Measurements from ENCODE around the gene LHB.

LHB gene

GRCh38 chr19:48986211-48986610 lies 30.7 kb downstream of the LHB start:
- in situ Hi-C loops (cut with MboI; ENCODE audit: low sequenced_read_pairs), result no loop called here

- in situ Hi-C loops (cut with MboI; ENCODE audit: low sequenced_read_pairs), result no loop called here
Observed at GRCh38 chr19:48985711-48986110, 31.2 kb downstream of the LHB start.

DNA sequence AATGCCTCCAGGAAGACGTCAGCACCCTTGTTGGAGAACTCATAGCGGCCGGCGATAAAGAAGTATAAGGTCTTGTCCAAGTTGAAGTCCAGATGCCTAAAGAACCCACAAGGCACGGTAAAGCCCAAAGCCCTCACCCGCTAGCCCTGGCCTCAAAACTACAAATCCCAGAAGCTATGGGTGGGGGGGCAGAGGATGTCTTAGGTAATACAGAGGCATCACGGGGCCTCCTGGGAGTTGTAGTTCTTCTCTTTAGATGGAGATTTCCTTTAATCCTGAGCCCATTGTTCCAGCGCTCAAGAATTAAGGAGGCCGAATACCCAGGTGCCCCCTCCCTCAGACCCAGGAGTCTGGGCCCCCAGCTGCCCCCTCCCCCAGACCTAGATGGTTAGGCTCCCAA lies 34.6 kb downstream of the LHB start:
- in situ Hi-C loops (cut with MboI; ENCODE audit: low sequenced_read_pairs), result no loop called here

GRCh38 chr19:48977061-48977460 lies 39.8 kb downstream of the LHB start:
- in situ Hi-C loops (cut with MboI; ENCODE audit: low sequenced_read_pairs), result no loop called here

DNA sequence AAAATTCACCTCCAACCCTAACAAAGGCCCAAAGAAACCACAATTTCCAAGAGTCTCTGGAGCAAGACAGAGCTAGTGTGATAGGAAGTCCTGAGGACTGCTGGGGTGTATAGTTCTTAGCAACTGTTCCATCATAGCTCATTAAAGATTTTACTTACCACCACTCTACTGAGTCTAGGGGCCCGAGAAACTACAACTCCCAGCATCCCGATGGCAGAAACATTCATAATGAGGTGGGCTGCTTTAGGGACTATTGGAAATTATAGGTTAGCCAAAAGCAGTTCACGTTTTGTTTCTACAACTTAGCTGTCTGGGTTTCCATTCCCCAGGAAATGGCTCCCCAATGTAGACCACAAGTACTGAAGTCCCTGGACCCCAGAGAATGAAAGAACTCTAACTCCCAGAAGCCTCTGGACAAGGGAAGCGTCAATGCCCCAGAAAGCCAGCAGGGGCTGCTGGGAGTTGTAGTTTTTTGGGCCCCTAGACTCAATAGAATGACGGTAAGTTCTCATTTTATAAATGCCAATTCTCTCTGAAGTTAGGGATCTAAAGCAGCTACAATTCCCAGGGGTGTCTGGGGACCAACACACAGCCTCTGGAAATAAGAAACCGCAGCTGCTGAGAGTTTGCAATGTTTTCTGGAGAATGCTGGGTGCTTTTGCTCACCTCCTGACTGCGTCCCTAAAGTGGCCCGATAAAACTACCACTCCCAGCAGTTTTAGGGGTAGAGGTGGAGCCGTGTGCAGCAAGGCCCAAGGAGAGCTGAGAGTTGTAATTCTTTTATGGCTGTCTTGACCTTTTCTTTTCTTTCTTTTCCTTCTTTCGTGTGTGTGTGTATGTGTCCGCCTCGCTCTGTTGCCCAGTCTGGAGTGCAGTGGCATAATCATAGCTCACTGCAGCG lies 40.7 kb downstream of the LHB start:
- in situ Hi-C loops (cut with MboI; ENCODE audit: low sequenced_read_pairs), result no loop called here

DNA sequence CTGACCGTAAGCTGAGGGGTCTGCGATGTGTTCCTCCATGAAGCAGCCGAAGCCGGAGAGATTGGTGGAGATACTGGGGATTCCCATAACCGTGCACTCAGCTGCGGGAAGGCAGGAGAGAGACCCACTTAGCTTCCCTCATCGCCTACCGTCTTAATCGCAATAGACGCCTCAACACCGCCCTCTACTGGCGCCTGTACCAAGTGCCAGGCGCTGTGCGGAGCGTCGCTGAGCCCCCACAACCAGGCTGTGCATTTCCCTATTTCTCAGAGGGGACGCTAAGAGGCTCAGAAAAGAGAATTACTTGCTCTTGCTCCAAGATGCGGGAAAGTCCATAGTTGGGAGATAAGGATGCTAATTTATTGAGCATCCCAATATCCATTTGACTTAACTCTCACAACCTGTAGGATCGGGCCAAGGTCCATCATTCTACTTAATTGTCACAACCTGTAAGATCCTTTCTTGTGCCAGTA lies 45.9 kb downstream of the LHB start:
- in situ Hi-C loops (cut with MboI; ENCODE audit: low sequenced_read_pairs), result loop anchor here (25.0 kb wide), 1 partner anchor 184 kb away; no protein-coding TSS in a partner anchor

DNA sequence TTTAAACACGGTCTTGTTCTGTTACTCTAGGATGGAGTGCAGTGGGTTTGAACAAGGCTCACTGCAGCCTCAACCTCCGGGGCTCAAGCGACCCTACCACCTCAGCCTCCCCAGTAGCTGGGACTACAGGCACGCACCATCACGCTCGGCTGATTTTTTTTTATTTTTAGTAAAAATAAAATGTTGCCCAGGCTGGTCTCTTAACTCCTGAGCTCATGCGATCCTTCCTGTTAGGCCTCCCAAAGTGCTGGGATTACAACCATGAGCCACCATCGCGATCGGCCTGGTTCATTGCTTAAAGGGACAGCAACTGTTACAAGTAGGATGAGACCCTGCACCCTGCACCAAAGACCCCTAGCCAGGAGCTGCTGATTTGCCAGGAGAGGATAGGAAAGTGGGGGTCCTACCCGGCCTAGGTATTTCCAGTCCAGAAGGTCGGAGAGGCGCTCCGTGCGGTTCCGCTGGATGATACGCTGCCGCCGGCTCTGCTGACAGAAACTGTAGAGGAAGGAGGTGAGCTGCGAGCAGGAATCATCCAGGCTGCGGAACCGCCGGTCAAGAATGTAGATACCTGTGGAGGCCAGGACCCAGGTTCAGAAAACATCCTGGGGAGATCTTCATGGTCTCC lies 46.6 kb downstream of the LHB start:
- in situ Hi-C loops (cut with MboI; ENCODE audit: low sequenced_read_pairs), result loop anchor here (25.0 kb wide), 1 partner anchor 183 kb away; no protein-coding TSS in a partner anchor

- in situ Hi-C loops (cut with MboI; ENCODE audit: low sequenced_read_pairs), result loop anchor here (25.0 kb wide), 1 partner anchor 182 kb away; no protein-coding TSS in a partner anchor
Observed at GRCh38 chr19:48969276-48970138, 47.4 kb downstream of the LHB start.

DNA sequence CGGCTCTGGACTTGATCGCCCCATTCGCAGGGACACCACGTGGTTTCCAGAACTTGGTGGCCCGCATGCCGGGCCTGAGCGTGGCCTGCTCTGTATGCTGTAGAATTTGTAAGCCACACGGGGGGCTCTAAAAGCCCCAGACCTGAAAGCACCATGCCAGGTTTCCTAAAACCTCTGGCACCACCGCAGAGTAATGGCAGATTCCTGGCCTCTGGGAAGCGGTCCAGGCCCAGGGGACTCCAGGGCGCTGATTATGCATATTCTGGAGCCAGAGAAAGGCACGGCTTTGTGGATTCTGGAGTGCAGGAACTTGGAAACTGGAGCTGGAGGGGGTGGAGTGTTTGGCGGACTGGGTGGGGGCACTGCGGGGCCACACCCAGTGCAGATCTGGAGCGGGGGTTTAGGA lies 48.1 kb downstream of the LHB start:
- in situ Hi-C loops (cut with MboI; ENCODE audit: low sequenced_read_pairs), result loop anchor here (25.0 kb wide), 1 partner anchor 182 kb away; no protein-coding TSS in a partner anchor

- in situ Hi-C loops (cut with MboI; ENCODE audit: low sequenced_read_pairs), result loop anchor here (25.0 kb wide), 1 partner anchor 181 kb away; no protein-coding TSS in a partner anchor
Observed at GRCh38 chr19:48968179-48968661, 48.7 kb downstream of the LHB start.

- in situ Hi-C loops (cut with MboI; ENCODE audit: low sequenced_read_pairs), result loop anchor here (25.0 kb wide), 1 partner anchor 180 kb away; no protein-coding TSS in a partner anchor
Observed at GRCh38 chr19:48967346-48968178, 49.3 kb downstream of the LHB start.

GRCh38 chr19:48966541-48967345 lies 50.1 kb downstream of the LHB start:
- in situ Hi-C loops (cut with MboI; ENCODE audit: low sequenced_read_pairs), result loop anchor here (25.0 kb wide), 1 partner anchor 179 kb away; no protein-coding TSS in a partner anchor
